GM21367 (cell line): Measurements from ENCODE around the gene TRAF2.
"Not testable (repeated sequence)": the region's sequence is repeated elsewhere in the genome, so short reads cannot be mapped to it uniquely, and the experiment has no call there.

ENCODE experiments used
- ATAC-seq: cut with Tn5 transposase; IDR thresholded peaks from one replicate; pipeline ENCODE4 v1.9.1; 2021; ENCODE audit not compliant: unreplicated experiment

TRAF2 gene

GRCh38 chr9:136856541-136857141 is 29.7 kb upstream of the TRAF2 start:
- ATAC-seq = no peak

GRCh38 chr9:136857166-136857565 is 29.1 kb upstream of the TRAF2 start:
- no peak for ATAC-seq

- no peak for ATAC-seq
Measured at GRCh38 chr9:136857581-136858412, 28.5 kb upstream of the TRAF2 start.

- no peak for ATAC-seq
Measured at GRCh38 chr9:136858452-136858843, 27.9 kb upstream of the TRAF2 start.

- no peak for ATAC-seq
Measured at GRCh38 chr9:136858844-136859757, 27.2 kb upstream of the TRAF2 start.

- ATAC-seq = no peak
Measured at GRCh38 chr9:136860529-136860928, 25.8 kb upstream of the TRAF2 start.

- ATAC-seq = no peak
Measured at GRCh38 chr9:136860933-136861873, 25.1 kb upstream of the TRAF2 start.

- ATAC-seq = no peak
Measured at GRCh38 chr9:136861874-136862457, 24.4 kb upstream of the TRAF2 start.

- ATAC-seq = no peak
Measured at GRCh38 chr9:136862849-136863622, 23.3 kb upstream of the TRAF2 start.

- no peak for ATAC-seq
Measured at GRCh38 chr9:136863623-136864273, 22.6 kb upstream of the TRAF2 start.

GRCh38 chr9:136865041-136865767 is 21.1 kb upstream of the TRAF2 start:
- no peak for ATAC-seq

GRCh38 chr9:136865768-136866103 is 20.6 kb upstream of the TRAF2 start:
- ATAC-seq = no peak

GRCh38 chr9:136866898-136867421 is 19.4 kb upstream of the TRAF2 start:
- not testable (repeated sequence) for ATAC-seq

- ATAC-seq = no peak
Measured at GRCh38 chr9:136867480-136867879, 18.8 kb upstream of the TRAF2 start.

GRCh38 chr9:136867917-136868316 is 18.4 kb upstream of the TRAF2 start:
- no peak for ATAC-seq

- no peak for ATAC-seq
Measured at GRCh38 chr9:136868644-136869043, 17.7 kb upstream of the TRAF2 start.

GRCh38 chr9:136869611-136870010 is 16.7 kb upstream of the TRAF2 start:
- not testable (repeated sequence) for ATAC-seq

- no peak for ATAC-seq
Measured at GRCh38 chr9:136875155-136875554, 11.2 kb upstream of the TRAF2 start.
